HPDE6-E6E7 (cell line): ENCODE data around the gene CPED1.

Source experiments
- DNase-seq: peaks from one replicate; pipeline ENCODE4 v3.0.0; 2011; ENCODE audit warnings: missing footprints; ENCODE audit errors: extremely low spot score

The CPED1 gene

GRCh38 chr7:121139427-121139826, 150.9 kb downstream of the CPED1 start:
- DNase-seq = no peak

GRCh38 chr7:121140790-121141189, 152.3 kb downstream of the CPED1 start:
- DNase-seq = no peak

- no peak for DNase-seq
Measured at GRCh38 chr7:121151774-121152221, 163.3 kb downstream of the CPED1 start.

GRCh38 chr7:121153411-121153810, 164.9 kb downstream of the CPED1 start:
- DNase-seq = no peak

- no peak for DNase-seq
Measured at GRCh38 chr7:121153995-121154394, 165.5 kb downstream of the CPED1 start.

GRCh38 chr7:121156825-121157224, 168.3 kb downstream of the CPED1 start:
- no peak for DNase-seq

GRCh38 chr7:121157341-121157751, 168.8 kb downstream of the CPED1 start:
- DNase-seq = no peak

- DNase-seq = no peak
Measured at GRCh38 chr7:121157885-121158590, 169.5 kb downstream of the CPED1 start.

- DNase-seq = no peak
Measured at GRCh38 chr7:121158665-121159064, 170.2 kb downstream of the CPED1 start.

- no peak for DNase-seq
Measured at GRCh38 chr7:121159553-121159952, 171.0 kb downstream of the CPED1 start.

- no peak for DNase-seq
Measured at GRCh38 chr7:121160150-121161008, 171.9 kb downstream of the CPED1 start.

- DNase-seq = no peak
Measured at GRCh38 chr7:121163699-121164098, 175.2 kb downstream of the CPED1 start.

GRCh38 chr7:121164247-121164646, 175.7 kb downstream of the CPED1 start:
- DNase-seq = no peak

GRCh38 chr7:121166916-121167315, 178.4 kb downstream of the CPED1 start:
- no peak for DNase-seq

- DNase-seq = no peak
Measured at GRCh38 chr7:121167971-121168370, 179.5 kb downstream of the CPED1 start.

GRCh38 chr7:121169469-121169868, 181.0 kb downstream of the CPED1 start:
- DNase-seq = no peak

GRCh38 chr7:121172484-121172883, 184.0 kb downstream of the CPED1 start:
- no peak for DNase-seq

GRCh38 chr7:121175826-121176225, 187.3 kb downstream of the CPED1 start:
- DNase-seq = no peak

GRCh38 chr7:121178452-121178851, 189.9 kb downstream of the CPED1 start:
- no peak for DNase-seq

GRCh38 chr7:121178869-121179497, 190.5 kb downstream of the CPED1 start:
- DNase-seq = no peak

- no peak for DNase-seq
Measured at GRCh38 chr7:121180436-121181063, 192.0 kb downstream of the CPED1 start.

- DNase-seq = no peak
Measured at GRCh38 chr7:121181357-121181756, 192.8 kb downstream of the CPED1 start.
